HG03175 (cell line): ENCODE measurements around the gene TACR1.
"Not testable (repeated sequence)": the region's sequence is repeated elsewhere in the genome, so short reads cannot be mapped to it uniquely, and the experiment has no call there.

Source experiments
- ATAC-seq: cut with Tn5 transposase; IDR thresholded peaks from one replicate; pipeline ENCODE4 v1.9.1; 2021; ENCODE audit warnings: mild to moderate bottlenecking, moderate library complexity; ENCODE audit not compliant: unreplicated experiment

Gene TACR1

GRCh38 chr2:75147884-75148283 lies 51.4 kb downstream of the TACR1 start:
- not testable (repeated sequence) for ATAC-seq

GRCh38 chr2:75146606-75147332 lies 52.6 kb downstream of the TACR1 start:
- ATAC-seq, result no peak

GRCh38 chr2:75146221-75146605 lies 53.1 kb downstream of the TACR1 start:
- ATAC-seq, result not testable (repeated sequence)

- no peak for ATAC-seq
Observed at GRCh38 chr2:75142081-75142480, 57.2 kb downstream of the TACR1 start.

GRCh38 chr2:75140288-75140687 lies 59.0 kb downstream of the TACR1 start:
- no peak for ATAC-seq

GRCh38 chr2:75139171-75139570 lies 60.1 kb downstream of the TACR1 start:
- ATAC-seq, result no peak

- no peak for ATAC-seq
Observed at GRCh38 chr2:75138528-75138927, 60.8 kb downstream of the TACR1 start.

GRCh38 chr2:75135776-75136400 lies 63.4 kb downstream of the TACR1 start:
- no peak for ATAC-seq

- ATAC-seq, result no peak
Observed at GRCh38 chr2:75134860-75135259, 64.5 kb downstream of the TACR1 start.

GRCh38 chr2:75133621-75134570 lies 65.4 kb downstream of the TACR1 start:
- no peak for ATAC-seq

- no peak for ATAC-seq
Observed at GRCh38 chr2:75130171-75130570, 69.1 kb downstream of the TACR1 start.

- ATAC-seq, result no peak
Observed at GRCh38 chr2:75123876-75124275, 75.4 kb downstream of the TACR1 start.

GRCh38 chr2:75113231-75113869 lies 86.0 kb downstream of the TACR1 start:
- no peak for ATAC-seq

- no peak for ATAC-seq
Observed at GRCh38 chr2:75108937-75109482, 90.3 kb downstream of the TACR1 start.

- ATAC-seq, result no peak
Observed at GRCh38 chr2:75102011-75102410, 97.3 kb downstream of the TACR1 start.

GRCh38 chr2:75100801-75101151 lies 98.5 kb downstream of the TACR1 start:
- no peak for ATAC-seq

GRCh38 chr2:75100011-75100800 lies 99.1 kb downstream of the TACR1 start:
- no peak for ATAC-seq

GRCh38 chr2:75099521-75099922 lies 99.8 kb downstream of the TACR1 start:
- no peak for ATAC-seq

GRCh38 chr2:75098856-75099255 lies 100.5 kb downstream of the TACR1 start:
- no peak for ATAC-seq

- ATAC-seq, result no peak
Observed at GRCh38 chr2:75097831-75098230, 101.5 kb downstream of the TACR1 start.
